HG02884 (cell line): ENCODE results near the gene ALDH3B2.
"Not testable (repeated sequence)": the region's sequence is repeated elsewhere in the genome, so short reads cannot be mapped to it uniquely, and the experiment has no call there.

Experiments
- ATAC-seq: cut with Tn5 transposase; IDR thresholded peaks from one replicate; pipeline ENCODE4 v1.9.1; 2021; ENCODE audit warnings: mild to moderate bottlenecking, moderate library complexity; ENCODE audit not compliant: unreplicated experiment

Gene ALDH3B2, protein sequence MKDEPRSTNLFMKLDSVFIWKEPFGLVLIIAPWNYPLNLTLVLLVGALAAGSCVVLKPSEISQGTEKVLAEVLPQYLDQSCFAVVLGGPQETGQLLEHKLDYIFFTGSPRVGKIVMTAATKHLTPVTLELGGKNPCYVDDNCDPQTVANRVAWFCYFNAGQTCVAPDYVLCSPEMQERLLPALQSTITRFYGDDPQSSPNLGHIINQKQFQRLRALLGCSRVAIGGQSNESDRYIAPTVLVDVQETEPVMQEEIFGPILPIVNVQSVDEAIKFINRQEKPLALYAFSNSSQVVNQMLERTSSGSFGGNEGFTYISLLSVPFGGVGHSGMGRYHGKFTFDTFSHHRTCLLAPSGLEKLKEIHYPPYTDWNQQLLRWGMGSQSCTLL

DNA sequence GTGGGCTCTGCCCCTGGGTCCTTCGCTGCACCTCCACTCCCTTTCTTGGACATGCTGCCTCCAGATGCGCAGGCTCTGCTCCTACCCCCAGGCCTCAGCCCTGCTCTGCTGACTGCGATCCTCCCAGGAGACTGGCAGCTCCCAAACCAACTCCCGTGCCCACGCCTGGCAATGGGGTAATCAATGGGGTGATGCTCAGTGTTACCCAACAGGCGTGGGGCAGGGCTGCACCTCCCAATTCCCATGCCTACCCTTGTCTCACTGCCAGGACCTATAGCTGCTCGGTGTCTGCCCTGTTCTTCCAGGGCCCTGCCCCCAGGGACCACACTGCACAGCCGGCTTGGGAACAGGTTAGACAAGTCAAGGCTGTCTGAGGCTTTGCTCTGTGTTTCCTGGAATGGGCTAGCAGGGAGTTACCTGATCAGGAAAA is at the start of gene ALDH3B2:
Gene ALDH3B2, minus strand, starts transcription at position 182 of the 430 bp plus-strand sequence. CDS start 7,688 bp downstream, outside the sequence.
- no peak for ATAC-seq

DNA sequence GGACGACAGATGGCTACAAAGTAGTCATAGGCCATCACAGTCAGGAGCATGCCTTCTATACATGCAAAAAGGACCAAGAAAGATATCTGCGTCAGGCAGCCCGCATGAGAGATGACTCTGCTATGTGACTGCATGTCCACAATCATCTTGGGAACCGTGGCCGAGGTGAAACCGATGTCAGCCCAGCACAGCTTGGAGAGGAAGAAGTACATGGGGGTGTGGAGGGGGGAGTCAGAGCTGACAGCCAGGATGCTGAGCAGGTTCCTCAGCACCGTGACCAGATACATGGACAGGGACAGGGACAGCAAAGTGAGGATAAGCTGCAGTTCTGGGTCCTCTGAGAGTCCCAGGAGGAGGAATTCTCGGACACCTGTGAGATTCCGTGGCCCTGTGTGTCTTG is 48.6 kb upstream of the ALDH3B2 start:
- not testable (repeated sequence) for ATAC-seq

DNA sequence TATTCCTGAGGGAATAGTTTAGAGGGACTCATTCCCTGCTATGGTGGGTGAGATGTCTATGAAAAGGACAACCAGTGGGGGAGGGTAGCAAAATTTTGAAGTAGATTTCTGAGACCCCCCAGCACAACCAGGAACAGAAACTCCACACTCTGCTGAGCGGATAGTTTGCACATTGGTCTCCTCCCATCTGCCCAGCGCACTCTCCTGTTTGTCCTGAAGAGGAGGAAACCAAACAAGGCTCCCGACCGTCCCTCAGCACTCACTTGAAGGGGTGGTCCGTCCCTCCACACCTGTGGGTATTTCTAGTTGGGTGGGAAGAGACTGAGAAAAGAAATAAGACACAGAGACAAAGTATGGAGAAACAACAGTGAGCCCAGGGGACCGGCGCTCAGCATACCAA is 41.8 kb upstream of the ALDH3B2 start:
- ATAC-seq: not testable (repeated sequence)

DNA sequence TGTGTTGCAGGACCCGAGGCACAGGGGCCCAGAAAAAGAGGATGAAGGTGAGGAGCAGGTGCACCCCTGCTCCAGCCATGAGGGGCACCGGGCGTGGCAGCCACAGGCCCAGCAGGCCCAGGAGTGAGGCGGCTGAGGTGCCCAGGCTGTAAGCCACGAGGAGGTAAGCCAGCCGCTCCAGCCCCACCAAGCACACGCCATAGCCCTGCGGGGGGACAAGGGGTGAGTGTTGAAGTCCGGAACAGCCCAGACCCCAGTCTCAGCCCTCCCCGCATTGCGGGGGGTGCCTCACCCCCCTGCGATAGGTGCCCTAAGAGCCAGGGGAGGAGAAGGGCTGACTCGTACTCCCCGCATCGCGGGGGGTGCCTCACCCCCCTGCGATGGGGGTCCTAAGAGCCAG is 41.4 kb upstream of the ALDH3B2 start:
- ATAC-seq: not testable (repeated sequence)

DNA sequence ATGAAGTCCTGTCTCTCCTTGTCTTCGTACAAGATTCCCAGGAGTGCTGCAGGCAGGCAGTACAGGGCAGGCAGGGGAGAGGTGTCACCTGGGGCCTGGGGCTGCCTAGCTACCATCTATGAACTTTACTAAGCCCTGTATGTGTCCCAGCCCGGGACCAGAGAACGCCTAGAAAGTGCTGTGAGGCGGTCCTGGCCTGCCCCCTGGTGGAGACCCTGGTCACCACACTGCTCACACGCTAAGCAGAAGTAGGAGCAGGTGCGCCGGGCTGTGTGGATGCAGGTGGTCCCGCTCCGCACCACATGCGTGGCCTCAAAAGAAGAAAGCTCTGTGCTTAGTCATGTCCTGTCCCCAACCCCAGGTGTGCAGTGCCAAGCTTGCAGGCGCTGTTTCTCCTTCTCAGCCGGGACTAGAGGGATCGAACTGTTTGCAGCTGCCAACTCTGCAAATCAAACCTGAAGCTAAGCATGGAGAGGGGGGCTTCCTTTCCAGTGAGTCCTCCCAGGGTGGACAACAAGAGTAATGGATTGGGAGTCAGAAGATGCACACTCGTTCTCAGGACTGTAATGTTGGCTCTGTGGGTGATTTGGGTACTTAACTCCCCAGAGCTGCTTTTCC is 39.6 kb upstream of the ALDH3B2 start:
- ATAC-seq: not testable (repeated sequence)

DNA sequence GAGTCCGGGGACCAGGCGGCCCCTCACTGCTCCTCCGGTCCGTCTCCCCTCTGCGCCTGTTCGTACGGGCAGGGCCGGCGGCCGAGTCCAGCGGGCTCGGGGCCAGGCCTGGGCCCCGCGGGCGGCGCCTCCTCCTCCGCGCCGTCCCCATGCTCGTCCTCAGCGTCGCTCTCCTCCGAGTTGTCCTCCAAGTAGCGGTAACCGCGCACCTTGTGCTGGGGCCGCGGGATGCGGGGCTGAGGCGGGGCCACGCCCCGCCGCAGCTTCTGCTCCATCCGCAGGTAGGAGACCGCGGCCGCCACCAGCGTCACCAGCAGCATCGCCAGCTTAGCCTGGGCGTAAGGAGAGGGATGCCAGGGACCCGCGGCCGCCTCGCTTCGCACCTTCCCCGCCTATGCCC is 37.3 kb upstream of the ALDH3B2 start:
- not testable (repeated sequence) for ATAC-seq

DNA sequence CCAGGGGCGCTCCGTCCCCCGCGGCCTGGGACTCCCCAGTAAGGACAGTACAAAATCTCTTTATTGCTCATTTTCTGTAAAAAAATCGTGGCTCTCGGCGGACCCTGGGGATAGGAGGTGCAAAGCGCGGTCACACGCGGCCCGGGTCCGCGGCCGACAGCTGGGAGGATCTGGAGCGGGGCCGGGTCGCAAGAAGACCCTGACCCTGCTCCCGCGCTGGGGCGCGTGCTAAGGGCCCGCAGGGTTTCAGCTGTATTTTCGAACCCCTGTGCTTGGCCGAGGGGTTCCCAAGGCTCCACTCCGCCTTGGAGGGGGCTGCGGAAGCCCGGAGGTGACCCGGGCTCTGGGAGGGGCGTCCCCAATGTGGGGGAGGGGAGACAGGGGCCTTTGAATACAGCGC is 36.8 kb upstream of the ALDH3B2 start:
- not testable (repeated sequence) for ATAC-seq

DNA sequence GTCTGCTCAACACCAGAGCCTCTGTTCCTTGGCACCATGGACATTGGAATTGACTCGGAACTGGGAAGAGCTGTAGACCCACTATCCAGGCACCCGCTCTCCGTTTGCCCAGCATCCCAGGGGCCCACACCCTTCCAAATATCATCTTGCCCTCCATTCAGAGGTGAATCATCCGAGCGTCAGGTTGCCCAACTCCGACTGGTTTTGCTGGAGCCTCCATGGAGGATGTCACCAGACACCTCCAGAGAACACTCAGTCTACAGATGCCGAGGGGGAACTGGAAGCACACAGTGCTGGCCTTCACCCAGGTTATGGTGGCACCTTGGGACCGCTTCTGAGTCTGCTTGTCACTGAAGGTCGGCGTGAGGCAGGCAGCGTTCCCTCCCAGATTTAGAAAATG is 35.4 kb upstream of the ALDH3B2 start:
- ATAC-seq: not testable (repeated sequence)

DNA sequence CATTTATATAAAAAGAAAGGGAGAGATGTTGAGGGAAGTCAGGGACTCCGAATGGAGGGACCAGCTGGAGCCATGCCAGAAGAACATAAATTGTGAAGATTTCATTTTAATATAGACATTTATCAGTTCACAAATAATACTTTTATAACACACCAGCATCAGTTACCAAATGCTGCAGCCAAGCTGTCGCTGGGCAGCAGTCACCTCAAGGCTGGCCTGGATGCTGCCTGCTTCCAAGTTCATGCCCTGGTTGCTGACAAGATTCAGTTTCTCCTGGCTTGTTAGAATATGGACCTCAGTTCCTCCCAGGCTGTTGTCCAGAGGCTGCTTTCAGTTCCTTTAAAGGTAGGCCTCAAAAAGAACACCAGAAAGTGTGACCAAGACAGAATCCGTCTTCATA is 30.8 kb upstream of the ALDH3B2 start:
- ATAC-seq: no peak

DNA sequence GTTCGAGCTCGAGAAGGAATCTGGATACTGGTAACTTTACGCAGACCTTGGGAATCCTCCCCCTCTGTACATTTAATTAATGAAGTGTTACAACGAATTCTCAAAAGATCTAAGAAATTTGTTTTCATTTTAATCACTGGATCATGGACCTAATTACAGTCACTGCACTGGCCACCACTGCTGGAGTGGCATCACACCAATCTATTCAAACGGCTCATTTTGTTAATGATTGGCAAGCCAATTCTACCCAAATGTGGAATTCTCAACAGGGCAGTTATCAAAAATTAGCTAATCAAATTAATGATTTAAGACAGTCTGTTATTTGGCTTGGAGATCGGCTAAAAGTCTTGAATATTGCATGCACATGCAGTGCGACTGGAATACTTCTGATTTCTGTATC is 30.1 kb upstream of the ALDH3B2 start:
- no peak for ATAC-seq

DNA sequence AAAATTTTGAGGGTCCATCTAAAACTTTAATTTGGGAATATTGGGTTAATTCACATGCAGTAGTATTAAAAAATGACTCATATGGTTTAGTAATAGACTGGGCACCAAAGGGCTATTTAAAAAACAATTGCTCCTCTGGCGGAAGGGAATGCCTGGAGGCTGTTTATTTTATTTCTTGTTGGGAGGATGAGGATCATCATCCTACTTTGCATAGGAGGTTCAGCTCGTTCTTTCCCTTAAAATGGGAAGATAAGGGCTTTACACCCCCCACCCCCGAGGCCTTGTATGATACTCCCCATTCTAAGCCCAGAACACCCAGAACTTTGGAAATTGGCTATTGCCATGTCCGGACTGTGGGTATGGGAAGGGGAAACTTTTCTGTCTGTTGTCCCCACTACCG is 29.3 kb upstream of the ALDH3B2 start:
- not testable (repeated sequence) for ATAC-seq

DNA sequence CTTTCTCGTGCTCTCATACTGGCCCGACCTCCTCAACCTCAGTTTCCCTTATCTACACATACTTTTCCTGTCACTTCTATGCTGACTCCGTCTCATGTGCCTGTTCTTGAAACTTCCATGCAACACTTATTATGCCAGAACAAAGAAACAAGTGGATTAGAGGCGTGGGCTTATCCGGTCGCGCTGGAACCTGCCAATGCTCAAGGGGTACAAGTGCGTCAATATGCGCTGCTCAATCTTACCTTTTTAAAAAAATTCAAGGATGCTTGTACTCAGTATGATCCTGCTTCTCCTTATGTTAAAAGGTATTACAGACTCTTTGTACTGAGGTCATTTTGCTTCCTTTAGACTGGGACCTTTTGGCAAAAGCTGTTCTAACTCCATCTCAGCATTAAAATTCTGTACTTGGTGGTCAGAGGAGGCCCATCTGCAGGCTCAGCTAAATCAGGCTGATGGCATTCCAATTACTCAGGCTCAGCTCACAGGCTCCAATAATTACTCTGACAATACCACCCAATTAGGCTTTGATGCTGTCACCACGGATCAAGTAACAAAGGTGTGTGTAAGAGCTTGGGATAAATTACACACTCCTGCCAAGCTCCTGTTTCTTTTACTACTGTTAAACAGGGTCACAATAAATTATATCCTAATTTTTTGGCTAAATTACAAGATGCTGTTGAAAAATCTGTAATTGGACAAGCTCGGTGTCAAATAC is 26.3 kb upstream of the ALDH3B2 start:
- ATAC-seq: no peak

DNA sequence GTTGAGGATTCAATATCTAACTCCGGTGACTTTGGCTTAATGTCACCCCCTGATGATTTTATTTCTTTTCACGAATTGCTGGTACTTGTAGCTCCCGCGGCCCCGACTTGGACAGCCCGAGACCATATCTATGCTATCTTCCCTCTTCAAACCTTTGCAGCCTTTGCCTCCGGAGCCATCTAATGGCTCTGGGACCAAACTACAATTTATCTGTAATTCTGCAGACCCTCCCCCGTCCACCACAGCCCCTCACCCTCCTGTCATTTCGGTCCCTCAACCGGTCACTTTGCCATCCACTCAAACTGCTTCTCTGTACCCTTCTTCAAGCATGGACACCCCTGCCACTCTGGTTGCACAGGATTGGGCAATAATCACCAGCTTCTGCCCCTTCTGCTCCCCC is 25.7 kb upstream of the ALDH3B2 start:
- ATAC-seq: no peak

DNA sequence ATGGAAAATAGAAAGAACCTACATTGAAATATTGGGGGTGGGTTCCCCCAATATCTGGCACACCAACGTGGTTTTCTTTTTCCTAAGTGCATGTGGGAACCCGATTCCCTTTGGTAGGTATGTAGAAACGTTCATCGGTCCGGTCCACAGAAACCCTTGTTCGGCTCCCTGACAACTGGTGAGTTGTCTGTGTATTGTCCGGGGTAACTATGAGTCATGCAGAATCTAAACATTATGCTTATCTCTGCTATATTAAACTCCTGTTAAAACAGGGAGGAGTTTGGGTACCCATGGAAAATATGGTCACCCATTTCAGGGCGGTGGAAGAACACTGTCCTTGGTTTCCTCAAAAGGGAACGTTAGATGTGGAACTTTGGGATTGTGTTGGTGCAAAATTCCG is 25.1 kb upstream of the ALDH3B2 start:
- ATAC-seq: no peak

DNA sequence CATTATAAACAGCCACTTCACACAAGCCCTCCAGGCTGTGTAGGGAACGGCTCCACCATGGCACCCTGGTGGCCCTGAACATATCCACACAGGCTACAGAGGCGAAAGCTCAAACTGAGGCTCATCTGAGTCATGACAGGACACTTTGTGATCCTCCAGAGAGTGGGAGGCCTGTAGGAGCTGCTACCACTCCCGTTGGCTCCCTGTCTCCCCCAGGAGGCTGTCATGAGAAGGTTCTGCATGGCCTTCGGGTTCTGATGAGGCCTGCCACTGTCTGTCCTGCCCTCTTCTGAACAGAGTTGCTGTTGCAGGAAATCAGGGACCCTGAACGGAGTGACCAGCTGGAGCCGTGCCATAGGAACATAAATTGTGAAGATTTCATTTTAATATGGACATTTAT is 23.8 kb upstream of the ALDH3B2 start:
- ATAC-seq: no peak

DNA sequence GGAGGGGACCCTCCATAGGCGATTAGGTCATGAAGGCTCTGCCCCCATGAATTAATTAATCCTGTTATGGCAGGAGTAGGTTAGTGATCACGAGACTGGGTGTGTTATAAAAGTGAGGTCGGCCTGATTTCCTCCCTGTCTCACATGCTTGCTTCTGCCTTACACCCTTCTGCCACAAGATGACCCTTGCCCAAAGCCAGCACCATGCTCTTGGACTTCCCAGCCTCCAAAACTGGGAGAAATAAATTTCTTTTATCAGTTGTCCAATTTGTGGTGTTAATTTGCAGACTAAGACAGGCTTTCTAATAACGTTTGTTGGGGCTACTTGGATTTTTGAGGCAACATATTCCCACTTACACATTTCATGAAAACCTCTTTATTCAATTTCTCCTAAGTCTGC is 23.4 kb upstream of the ALDH3B2 start:
- ATAC-seq: no peak

DNA sequence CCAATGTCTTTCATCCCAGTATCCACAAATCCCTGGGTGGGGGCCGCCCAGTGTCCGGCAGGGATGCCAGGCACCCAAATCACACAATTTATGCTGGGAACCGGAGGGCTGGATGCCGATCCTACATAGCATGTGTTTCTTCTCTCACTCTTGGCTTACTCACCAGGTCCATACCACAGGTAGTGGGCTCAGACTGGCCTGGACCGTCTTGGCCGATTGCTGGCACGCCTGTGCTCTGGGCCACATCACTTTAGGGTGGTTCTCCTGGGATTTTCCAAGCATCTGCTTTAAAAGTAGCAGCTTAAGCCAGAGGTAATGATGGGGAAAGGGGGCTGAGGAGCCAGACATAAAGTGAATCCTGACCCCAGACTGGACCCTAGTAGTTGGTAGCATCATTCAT is 22.6 kb upstream of the ALDH3B2 start:
- ATAC-seq: no peak

DNA sequence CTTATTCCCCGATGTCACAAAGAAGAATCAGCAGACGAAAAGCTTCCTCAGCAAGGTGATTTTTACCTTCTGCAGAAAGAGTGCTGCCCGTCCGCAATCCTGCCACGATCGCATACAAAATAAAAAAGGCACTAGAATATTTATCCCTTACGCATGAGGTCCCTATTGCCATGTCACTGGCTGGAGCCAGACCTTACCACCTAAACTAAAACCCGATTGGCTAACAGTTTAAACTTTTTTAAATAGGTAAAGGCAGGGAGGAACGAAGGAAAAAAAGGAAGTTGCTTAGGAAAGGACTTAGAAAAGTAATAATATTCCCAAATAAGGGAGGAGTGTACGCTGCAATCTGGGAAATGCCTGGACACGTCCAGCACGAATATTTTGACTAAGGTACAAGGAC is 21.2 kb upstream of the ALDH3B2 start:
- no peak for ATAC-seq

DNA sequence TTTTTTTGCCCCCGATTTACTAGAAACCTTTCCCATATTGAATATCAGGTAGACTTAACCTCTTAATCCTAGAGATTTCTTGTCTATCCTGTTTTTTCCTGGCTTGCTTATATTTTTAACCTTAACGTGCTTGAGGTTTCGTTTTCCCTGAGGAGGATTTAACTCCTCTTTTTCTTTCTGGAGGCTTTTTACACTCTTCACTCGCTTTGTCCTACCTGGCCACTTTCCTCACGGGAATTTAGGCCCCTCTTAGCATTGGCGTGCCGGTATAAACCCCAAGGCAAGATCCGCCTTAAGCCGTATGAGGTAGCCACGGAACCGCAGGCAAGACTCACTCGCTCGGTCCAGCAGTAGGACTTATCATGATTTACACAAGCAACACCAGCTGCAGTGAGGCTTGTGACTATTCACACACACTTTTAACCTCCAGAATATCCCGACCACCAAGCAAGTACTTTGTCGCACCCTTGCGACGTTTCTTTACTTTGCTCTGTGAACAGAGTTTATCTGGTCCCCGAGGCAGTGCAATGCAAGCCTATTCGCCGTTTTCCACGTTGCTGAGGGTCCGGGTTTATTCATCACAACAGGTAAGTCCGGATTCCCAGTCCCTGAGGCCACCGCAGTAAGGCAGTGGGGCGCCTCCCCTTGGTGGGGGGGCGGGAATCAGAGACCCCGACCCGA is 20.6 kb upstream of the ALDH3B2 start:
- ATAC-seq: no peak

DNA sequence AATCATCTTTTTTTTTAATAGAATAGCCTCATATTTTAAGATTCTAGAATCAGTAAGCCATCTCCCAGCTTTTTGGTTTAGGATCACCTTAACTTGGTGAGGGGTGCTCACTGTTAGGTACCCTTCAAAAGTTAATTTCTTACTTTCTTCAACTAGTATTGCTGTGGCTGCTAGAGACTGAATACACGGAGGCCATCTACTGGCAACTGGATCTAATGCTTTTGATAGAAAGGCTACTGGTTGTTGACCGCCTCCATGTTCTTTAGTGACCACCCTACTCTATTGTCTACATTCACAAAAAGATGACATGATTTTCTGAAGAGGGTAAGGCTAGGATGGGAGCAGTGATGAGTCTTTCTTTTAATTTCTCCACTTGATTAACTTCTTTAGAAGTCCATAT is 16.7 kb upstream of the ALDH3B2 start:
- no peak for ATAC-seq

DNA sequence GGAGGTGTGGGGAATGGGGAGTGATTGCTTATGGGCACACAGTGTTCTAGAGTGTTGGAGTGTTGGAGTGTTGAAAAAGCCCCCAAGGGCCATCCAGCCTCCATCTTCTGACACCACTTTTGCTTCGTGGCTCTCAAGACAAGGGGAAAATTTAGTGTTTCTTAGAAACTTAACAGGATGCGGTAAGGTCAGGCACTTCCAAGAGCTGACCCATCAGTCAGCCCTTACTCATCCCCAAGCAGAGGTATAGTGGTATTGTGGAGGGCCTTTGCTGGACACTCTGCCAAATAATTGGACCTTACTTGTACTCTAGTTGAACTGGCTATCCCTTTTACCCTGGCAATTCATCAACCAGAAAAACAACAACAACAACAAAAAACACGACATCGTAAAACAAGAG is 14.8 kb upstream of the ALDH3B2 start:
- ATAC-seq: no peak
